ENCODE data around the gene TBCD.
"Not testable (repeated sequence)": the region's sequence is repeated elsewhere in the genome, so short reads cannot be mapped to it uniquely, and the experiment has no call there.

Gene TBCD

DNA sequence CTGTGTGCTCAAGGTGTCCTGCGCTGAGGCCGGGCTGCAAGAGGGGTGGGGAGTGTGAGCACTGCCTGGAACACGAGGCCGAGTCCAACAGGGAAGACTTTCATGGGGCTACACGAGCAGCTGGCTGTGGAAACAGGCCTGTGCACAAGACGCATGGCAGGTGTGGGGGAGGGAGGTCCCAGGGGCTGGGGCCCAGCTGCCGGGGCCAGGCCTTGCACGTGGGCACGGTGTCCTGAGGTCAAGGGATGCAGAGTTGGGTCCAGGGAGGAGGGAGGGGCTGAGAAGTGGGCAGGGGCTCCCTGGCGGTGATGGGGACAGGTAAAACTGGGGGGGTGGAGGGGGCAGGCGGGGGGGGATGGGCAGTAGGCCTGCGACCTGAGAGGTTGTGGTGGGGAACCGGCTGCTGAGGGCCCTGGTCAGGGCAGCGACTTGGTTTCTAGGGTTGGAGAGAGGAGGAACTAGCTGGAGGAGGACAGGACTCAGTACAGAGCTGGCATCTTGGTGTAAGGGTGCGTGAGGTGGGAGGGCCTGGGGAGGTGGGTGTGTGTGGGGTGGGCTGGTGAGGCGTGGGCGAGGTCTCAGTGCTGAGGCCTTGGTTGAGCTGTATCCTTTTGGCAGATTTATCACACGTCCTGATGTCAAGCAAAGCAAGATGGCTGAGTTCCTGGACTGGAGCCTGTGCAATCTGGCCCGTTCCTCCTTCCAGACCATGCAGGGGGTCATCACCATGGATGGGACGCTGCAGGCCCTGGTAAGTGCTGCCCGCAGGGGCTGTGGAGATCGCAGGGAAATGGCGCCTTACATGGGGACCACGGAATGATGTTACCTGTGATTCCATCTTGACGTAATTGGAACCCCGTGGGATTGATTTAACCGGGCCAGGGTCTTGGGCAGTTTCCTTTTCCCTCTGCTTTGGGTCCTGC is 29.4 kb downstream of the TBCD start:
- no peaks in the 10 kb centered on the region for H3K27me3 ChIP-seq (ENCODE audit: insufficient read depth, poor library complexity, severe bottlenecking)
- peaks cover 27% of the 10 kb centered on the region for H3K36me3 ChIP-seq (ENCODE audit: low read depth)
- no peaks in the 10 kb centered on the region for H3K4me1 ChIP-seq (ENCODE audit: insufficient read depth, poor library complexity, severe bottlenecking)
- no peaks in the 10 kb centered on the region for H3K9me3 ChIP-seq (ENCODE audit: severe bottlenecking)
- H3K27ac ChIP-seq (ENCODE audit: poor library complexity, severe bottlenecking): no peak overlapping the region
- ATAC-seq (ENCODE audit: low read depth) (no peak), DNase-seq (ENCODE audit: low spot score) (no peak)
- TF ChIP-seq, protein P1, sequence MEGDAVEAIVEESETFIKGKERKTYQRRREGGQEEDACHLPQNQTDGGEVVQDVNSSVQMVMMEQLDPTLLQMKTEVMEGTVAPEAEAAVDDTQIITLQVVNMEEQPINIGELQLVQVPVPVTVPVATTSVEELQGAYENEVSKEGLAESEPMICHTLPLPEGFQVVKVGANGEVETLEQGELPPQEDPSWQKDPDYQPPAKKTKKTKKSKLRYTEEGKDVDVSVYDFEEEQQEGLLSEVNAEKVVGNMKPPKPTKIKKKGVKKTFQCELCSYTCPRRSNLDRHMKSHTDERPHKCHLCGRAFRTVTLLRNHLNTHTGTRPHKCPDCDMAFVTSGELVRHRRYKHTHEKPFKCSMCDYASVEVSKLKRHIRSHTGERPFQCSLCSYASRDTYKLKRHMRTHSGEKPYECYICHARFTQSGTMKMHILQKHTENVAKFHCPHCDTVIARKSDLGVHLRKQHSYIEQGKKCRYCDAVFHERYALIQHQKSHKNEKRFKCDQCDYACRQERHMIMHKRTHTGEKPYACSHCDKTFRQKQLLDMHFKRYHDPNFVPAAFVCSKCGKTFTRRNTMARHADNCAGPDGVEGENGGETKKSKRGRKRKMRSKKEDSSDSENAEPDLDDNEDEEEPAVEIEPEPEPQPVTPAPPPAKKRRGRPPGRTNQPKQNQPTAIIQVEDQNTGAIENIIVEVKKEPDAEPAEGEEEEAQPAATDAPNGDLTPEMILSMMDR (IDR thresholded peaks at IDR 0.05; ENCODE audit: poor library complexity, severe bottlenecking): no peak
- H3K4me3 ChIP-seq (ENCODE audit: severe bottlenecking): no peak overlapping the region

DNA sequence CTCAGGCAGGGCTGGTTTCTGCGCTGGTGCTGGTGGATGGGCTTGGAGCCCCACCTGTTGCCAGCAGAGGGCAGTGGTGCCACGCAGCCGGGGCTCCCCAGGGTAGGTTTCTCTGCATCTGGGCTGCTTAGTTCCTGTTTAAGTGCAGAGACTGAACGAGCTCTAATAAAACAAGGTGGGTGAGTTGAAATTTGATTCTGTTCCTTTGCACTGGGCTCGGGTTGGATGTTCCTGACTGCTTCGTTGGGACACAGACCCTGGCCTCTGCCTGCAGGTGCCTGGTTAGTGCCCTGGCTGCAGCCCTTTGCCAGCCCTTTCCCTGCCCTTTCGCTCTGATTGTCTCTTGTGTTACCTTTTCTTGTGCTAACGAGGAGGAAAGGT is 30.0 kb downstream of the TBCD start:
- TF ChIP-seq, protein P1 (IDR thresholded peaks at IDR 0.05; ENCODE audit: poor library complexity, severe bottlenecking): peak; percentile 93
- Histone ChIP-seq H3K4me3 (ENCODE audit: severe bottlenecking) (no peak overlapping the region), H3K27me3 (ENCODE audit: insufficient read depth, poor library complexity, severe bottlenecking) (no peaks in the 10 kb centered on the region), H3K27ac (ENCODE audit: poor library complexity, severe bottlenecking) (no peak overlapping the region), H3K4me1 (ENCODE audit: insufficient read depth, poor library complexity, severe bottlenecking) (peaks cover 3% of the 10 kb centered on the region), H3K36me3 (ENCODE audit: low read depth) (peaks cover 23% of the 10 kb centered on the region), H3K9me3 (ENCODE audit: severe bottlenecking) (no peaks in the 10 kb centered on the region)
- no peak for DNase-seq (ENCODE audit: low spot score)
- peak; percentile 94 for ATAC-seq (ENCODE audit: low read depth)

DNA sequence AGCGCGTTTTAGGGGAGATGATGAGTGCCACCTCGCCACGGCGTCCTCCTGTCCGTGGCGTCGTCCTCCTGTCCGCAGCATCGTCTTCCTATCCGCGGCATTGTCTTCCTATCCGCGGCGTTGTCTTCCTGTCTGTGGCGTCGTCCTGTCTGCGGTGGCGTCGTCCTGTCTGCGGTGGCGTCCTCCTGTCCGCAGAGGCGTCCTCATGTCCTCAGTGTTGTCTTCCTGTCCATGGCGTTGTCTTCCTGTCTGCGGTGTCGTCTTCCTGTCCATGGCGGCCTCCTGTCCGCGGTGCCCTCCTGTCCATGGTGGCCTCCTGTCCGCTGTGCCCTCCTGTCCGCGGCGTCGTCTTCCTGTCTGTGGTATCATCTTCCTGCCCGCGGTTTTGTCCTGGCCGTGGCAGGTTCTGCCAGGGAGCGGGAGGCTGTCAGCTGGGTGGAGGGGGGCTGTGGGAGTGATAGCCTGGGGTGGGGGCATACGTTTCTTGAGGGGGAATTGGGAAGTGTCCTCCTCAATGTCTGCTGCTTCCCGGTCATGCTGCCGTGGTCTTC is 30.9 kb downstream of the TBCD start:
- Histone ChIP-seq H3K36me3 (ENCODE audit: low read depth) (peaks cover 23% of the 10 kb centered on the region), H3K4me1 (ENCODE audit: insufficient read depth, poor library complexity, severe bottlenecking) (peaks cover 6% of the 10 kb centered on the region), H3K27ac (ENCODE audit: poor library complexity, severe bottlenecking) (no peak overlapping the region), H3K4me3 (ENCODE audit: severe bottlenecking) (no peak overlapping the region), H3K9me3 (ENCODE audit: severe bottlenecking) (no peaks in the 10 kb centered on the region), H3K27me3 (ENCODE audit: insufficient read depth, poor library complexity, severe bottlenecking) (no peaks in the 10 kb centered on the region)
- DNase-seq (ENCODE audit: low spot score) (no peak), ATAC-seq (ENCODE audit: low read depth) (no peak)
- TF ChIP-seq, protein P1 (IDR thresholded peaks at IDR 0.05; ENCODE audit: poor library complexity, severe bottlenecking): no peak

DNA sequence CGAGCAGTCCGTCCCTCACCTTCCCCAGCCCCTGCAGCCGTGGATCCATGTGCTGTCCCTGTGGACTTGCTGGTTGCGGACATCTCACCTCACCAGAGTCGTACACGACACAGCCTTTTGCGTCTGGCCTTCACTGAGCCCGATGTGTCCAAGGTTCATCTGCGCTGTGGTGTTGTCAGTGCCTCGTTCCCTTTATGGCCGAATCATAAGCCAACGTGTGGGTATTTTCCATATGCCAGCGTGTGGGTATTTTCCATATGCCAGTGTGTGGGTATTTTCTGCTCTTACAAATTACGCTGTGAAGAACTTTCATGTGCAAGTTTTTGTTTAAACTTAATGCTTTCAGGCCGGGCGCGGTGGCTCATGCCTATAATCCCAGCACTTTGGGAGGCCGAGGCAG is 31.6 kb downstream of the TBCD start:
- H3K27ac ChIP-seq (ENCODE audit: poor library complexity, severe bottlenecking): no peak overlapping the region
- peaks cover 8% of the 10 kb centered on the region for H3K4me1 ChIP-seq (ENCODE audit: insufficient read depth, poor library complexity, severe bottlenecking)
- DNase-seq (ENCODE audit: low spot score): no peak
- H3K36me3 ChIP-seq (ENCODE audit: low read depth): peaks cover 23% of the 10 kb centered on the region
- no peak overlapping the region for H3K4me3 ChIP-seq (ENCODE audit: severe bottlenecking)
- no peak for ATAC-seq (ENCODE audit: low read depth)
- no peaks in the 10 kb centered on the region for H3K9me3 ChIP-seq (ENCODE audit: severe bottlenecking)
- TF ChIP-seq, protein P1 (IDR thresholded peaks at IDR 0.05; ENCODE audit: poor library complexity, severe bottlenecking): no peak
- no peaks in the 10 kb centered on the region for H3K27me3 ChIP-seq (ENCODE audit: insufficient read depth, poor library complexity, severe bottlenecking)

DNA sequence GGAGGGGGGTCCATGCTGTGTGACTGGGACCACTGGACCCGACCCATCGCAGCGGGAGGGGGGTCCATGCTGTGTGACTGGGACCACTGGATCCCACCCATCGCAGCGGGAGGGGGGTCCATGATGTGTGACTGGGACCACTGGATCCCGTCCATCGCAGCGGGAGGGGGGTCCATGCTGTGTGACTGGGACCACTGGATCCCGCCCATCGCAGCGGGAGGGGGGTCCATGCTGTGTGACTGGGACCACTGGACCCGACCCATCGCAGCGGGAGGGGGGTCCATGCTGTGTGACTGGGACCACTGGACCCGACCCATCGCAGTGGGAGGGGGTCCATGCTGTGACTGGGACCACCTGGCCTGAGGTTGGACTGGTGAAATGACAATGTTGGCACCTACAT is 33.7 kb downstream of the TBCD start:
- not testable (repeated sequence) for H3K4me1 ChIP-seq (ENCODE audit: insufficient read depth, poor library complexity, severe bottlenecking); ATAC-seq (ENCODE audit: low read depth); H3K27me3 ChIP-seq (ENCODE audit: insufficient read depth, poor library complexity, severe bottlenecking); H3K4me3 ChIP-seq (ENCODE audit: severe bottlenecking); DNase-seq (ENCODE audit: low spot score); H3K9me3 ChIP-seq (ENCODE audit: severe bottlenecking); H3K27ac ChIP-seq (ENCODE audit: poor library complexity, severe bottlenecking)
- peaks cover 29% of the 10 kb centered on the region for H3K36me3 ChIP-seq (ENCODE audit: low read depth)

All from RWPE2 (cell line).